Measurements from ENCODE around the gene WDPCP.
"Not testable (repeated sequence)": the region's sequence is repeated elsewhere in the genome, so short reads cannot be mapped to it uniquely, and the experiment has no call there.

The WDPCP gene

DNA sequence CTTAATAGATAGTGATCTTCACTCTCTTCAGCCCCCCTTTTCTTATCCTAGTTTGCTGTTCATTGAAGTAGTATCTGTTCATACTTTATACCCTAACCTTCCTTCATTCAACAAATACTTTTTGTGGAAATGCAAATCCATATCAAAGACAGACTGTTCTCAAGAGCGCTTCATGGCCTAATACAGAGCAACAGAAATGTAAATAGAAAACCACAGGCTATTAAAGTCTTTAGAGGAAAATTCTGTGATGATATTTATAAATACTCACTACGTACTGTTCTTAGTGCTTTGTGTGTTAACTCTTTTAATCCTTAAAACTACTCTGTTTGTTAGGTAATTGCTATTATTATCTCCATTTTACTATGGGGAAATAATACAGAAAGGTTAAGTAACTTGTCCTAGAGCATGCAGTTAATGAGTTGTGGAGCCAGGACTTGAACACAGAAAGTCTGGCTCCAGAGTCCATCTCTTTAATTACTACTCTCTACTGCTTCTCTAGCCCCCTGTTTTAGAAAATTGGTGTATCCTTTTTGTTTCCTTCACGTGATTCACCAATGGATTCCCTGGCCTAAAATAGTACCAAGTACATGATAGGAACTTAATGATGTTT lies 3.4 kb upstream of the WDPCP start:
- DNase-seq (ENCODE audit: low read depth in 2 of 2), result no peak

DNA sequence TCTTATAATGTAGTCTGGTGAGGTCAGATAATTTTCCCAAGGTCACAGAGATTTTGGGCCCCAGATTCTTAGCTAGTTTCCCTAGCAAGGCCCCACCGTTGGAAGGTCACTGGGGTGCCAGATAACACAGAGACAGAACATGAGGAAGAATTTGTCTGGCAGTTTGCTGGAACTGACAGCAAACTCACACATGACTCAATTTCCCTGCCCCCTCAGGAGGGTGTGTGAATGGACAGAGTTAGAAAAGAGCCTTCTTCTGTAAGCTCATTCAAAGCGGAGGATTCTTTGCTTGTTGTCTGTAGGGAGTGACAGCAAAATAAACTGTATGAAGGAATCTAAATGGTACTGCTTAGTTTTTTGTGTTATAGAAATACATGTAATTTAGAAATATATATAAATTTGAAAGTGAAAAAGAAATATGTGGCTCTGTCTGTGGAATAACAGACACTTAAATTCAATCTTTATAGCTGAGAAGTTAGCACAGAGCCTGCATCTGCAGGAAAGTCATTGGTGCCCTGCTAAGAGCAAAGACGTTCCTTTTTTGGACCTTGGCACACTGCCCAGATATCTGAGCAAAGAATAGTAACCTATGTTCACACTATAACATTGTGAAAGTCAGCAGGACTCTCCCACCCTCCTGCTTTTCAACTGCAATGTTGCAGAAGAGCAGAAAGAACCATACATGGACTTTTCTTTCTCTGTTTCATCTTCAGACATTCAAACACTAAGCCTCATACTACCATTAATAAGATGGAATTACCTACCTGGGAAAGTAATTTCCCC lies 2.5 kb upstream of the WDPCP start:
- no peak for DNase-seq (ENCODE audit: low read depth in 2 of 2)

DNA sequence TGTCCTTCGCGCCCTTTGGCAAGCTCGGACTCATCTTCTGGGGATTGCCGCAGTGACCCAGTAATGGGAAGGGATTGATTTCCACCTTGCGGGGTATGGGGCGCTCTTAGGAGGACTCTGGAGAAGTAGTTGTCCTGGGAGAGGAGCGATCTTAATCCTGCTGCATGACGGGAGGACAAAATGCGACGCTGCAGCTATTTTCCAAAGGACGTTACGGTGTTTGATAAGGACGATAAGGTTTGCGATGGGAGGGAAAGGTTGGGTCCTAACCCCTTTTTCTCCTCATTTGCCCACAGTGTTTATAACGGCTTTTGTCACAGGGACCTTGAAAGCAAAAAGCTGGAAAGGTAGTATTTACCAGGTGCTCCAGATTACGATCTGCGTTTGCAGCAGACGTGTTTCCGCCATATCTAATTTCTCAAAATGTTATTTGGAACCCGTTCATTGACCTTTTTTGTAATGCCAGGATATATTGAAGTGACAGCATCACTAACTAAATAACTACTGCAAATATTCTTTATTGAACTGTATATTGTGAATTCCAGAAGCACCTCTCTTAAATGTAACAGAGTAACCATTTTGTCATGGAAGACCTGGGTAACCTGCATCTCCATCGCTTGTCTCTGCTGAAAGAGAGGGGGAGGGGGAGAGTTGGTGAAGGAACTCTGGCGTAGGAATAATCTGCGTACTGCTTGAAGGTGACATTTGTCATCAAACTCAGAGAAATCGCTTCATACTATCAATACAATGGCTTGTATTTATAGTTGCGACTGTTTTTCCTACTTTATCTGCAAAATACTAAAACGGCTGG lies 1.1 kb upstream of the WDPCP start:
- no peak for DNase-seq (ENCODE audit: low read depth in 2 of 2)

DNA sequence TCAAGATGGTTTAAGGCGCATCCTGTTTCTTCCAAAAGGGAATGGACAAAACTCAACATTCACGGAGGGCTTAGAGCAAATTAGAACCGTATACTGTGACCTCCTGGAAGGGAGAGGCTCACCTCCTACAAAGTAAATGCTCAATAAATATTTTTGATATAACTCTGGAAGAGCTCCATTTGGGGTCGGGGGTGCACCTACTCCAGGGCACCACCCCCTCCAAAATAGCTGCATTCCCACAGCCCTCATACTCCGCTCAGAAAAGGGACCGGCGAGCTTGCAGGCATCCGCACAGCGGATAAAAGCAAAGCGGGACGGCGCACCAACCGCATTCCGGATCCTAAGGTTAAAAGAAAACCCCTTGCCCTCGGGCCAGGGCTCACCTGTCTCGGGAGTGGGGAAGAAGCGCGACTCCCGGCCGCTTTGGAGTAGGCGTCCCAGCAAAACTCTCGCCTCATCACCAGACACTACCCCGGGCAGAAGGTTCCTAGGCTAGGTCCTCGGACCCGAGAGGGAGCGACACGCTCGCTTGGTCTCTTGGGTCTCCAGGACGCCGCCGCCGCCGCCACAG lies 378 bp downstream of the WDPCP start:
- DNase-seq (ENCODE audit: low read depth in 2 of 2), result no peak

DNA sequence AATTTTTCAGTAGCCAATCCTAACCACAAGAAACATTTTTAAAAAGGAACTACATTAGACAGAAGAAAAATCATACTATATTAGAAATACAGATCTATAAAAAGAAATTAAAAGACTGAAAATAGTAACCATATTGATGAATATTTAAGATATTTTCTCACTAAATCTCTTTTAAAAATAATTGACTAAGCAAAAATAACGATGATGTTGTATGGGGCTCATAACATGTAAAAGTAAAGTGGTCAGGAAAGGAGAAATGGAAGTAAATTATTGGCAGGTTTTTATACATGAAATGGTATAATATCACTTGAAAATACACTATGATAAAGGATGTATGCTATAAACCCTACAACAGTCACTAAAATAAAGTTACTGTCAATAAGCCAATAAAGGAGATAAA lies 5.4 kb downstream of the WDPCP start:
- DNase-seq (ENCODE audit: low read depth in 2 of 2), result no peak

DNA sequence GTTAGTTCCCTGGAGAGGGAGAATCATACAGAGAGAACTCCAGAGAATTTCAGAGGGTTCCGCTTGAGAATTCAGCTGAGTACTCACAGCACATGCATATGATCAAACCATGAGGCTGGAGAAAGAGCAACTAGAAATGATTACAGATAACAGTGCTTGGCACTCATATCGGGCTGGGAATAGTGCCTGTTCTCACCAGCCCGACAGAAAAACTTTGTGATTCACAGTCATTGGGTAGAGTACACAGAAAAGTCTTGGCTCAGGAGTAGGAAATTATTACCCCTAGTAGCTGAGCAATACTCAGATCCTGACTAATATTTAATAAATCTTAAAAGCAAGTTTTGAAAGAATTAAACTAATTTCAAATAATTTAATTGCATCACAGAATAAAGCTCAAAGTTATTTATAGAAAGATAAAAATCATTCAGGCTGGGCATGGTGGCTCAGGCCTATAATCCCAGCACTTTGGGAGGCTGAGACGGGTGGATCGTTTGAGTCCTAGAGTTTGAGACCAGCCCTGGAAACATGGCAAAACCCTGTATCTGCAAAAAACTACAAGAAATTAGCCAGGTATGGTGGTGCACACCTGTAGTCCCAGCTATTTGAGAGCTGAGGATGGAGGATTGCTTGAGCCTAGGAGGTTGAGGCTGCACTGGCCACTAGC lies 6.8 kb downstream of the WDPCP start:
- DNase-seq (ENCODE audit: low read depth in 2 of 2), result no peak

DNA sequence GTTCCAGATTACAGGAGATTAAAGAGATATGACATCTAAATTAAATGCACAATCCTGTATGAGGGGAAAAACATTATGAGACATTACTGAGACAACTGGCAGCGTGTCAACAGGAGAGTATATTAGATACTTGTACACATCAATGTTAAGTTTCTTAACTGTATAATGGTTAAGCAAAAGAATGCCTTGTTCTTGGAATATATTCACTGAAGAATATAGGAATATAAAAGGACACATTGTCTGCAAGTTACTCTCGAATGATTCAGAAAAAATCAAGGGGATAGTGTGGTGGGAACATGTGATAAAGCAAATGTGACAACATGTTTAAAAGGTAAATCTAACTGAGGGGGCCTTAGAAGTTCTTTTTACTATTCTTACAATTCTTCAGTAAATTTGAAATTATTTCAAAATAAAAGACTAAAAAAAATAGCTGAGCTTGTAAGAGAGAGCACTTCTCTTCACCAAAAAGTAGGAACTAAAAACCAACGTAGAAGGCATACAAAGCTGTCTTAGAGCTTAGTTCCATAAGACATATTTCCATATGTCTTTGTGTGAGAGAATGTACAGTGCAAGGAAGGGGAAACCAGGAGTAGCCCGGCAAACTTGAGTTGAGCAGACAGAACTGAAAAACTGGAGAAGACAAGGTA lies 7.5 kb downstream of the WDPCP start:
- DNase-seq (ENCODE audit: low read depth in 2 of 2), result no peak

DNA sequence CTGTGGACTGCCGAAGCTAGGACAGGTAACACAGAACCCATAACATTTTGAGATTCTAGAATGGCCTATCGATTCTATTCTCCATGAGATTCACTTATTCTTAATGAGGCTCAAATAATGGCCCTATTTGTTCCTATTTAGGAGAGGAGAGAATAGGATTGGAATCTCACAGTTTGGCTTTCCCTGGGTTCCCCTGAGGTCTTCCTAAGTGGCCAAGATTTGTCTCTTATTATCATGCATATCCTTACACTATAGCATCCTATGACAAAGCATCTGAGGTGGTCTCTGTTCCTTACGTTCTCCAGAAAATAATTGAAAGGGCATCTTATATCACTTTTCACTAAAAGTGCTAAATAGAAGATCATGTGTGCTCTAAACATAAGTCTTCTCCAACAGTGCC lies 9.5 kb downstream of the WDPCP start:
- DNase-seq (ENCODE audit: low read depth in 2 of 2), result no peak

DNA sequence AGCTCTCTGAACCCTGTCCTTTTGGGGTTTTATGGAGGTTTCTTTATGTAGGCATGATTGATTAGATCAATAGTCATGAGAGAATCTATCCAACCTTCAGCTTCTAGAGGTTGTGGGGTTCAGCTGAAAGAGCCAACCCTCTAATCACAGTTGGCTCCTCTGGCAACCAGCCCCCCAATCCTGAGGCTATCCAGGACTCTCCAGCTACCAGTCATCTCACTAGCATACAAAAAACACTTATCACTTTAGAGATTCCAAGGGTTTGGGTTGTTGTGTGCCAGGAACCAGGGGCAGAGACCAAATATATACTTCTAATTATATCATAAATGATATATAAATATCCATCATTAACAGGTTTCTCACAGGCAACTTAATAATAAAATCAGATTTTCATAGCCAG lies 11.7 kb downstream of the WDPCP start:
- no peak for DNase-seq (ENCODE audit: low read depth in 2 of 2)

DNA sequence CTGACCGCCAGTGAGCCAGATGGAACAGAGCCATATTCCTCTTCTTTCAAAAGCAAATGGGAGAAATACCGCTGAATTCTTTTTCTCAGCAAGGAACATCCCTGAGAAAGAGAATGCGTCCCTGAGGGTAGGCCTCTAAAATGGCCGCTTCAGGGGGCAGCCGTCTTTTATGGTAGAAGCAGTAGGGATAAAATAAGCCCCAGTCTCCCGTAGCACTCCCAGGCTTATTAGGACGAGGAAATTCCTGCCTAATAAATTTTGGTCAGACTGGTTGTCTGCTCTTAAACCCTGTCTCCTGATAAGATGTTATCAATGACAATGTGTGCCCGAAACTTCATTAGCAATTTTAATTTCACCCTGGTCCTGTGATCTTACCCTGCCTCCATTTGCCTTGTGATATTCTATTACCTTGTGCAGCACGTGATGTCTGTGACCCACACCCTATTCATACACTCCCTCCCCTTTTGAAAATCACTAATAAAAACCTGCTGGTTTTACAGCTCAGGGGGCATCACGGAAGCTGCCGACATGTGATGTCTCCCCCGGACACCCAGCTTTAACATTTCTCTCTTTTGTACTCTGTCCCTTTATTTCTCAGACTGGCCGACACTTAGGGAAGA lies 14.4 kb downstream of the WDPCP start:
- not testable (repeated sequence) for DNase-seq (ENCODE audit: low read depth in 2 of 2)

DNA sequence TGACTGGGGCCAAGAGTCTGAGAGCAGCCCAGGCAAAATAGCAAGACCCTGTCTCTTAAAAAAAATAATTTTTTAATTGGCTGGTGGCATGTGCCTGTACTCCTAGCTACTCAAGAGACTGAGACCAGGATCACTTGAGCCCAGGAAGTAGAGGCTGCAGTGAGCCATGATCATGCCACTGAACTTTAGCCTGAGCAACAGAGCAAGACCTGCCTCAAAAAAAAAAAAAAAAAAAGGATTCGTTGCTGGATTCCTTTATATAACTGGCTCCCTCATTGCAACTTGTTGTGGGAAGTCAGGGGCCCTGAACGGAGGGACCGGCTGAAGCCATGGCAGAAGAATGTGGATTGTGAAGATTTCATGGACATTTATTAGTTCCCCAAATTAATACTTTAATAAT lies 15.3 kb downstream of the WDPCP start:
- not testable (repeated sequence) for DNase-seq (ENCODE audit: low read depth in 2 of 2)

DNA sequence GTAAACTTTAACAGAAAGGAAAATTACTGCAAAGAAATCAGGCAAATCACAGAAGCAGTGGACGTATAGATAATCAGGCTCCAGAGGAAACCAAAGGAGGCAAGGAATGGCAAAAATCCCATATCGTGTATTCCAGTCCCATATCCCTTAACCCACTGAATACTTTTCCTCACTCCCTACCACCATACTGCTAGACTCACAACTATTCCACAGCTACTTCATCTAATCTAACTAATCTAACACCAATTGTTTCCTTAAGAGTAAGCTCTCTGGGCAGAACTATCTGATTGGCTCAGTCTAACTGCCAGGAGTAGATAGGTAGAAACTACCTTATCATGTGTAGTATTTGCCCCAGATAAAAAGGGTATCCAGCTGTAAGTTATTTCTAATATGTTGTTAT lies 16.3 kb downstream of the WDPCP start:
- no peak for DNase-seq (ENCODE audit: low read depth in 2 of 2)

DNA sequence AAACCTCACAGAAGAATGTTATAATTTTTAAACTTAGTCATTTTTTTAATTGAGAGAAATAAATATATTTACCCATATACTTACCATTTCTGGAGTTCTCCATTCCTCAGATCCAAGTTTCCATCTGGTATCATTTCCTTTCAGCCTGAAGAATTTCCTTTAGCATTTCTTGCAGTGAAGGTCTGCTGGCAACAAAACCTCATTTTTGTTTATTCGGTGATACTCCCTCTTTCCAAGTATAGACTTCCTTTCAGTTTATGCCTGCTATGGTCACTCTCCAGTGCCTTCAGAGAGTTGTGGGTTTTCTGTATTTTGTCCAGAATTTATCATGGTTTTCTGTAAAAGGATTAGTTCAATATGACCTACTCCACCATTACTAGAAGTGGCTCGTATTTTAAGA lies 17.0 kb downstream of the WDPCP start:
- no peak for DNase-seq (ENCODE audit: low read depth in 2 of 2)

DNA sequence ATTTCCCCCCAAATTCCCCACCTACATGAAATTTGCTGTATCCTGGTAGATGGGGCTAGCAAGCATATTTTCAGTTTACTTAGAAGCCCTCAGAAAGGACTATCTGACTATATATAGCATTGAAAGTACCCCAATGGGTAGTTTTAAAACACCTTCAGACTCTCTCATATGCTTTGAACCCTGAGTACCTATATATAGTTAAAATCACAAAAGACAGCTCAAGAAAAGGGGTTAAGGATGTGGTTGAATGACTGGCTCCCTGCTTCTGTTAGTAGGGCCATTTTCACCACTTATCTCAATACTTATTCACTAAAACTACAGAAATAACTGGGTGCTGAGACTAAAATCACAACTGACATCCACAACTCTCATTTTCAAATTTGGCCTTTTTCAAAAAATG lies 18.5 kb downstream of the WDPCP start:
- DNase-seq (ENCODE audit: low read depth in 2 of 2), result no peak

DNA sequence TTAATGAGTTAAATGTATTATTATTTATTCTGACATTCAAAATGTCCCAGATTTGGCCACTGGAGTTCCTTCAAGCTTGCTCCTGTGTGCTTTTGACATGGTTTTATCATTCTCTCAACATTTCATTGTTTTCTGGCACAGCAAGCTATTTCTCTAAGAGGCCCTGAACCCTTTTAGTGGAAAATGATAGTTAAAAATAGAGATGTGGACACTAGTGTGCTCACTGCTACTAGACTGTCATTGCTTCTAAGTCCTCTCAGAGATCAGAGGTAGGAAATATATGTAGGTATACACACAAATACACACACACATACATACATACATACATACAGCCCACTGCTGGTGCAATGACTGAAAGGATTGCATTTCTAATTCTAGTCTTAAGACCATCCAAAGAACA lies 25.5 kb downstream of the WDPCP start:
- no peak for DNase-seq (ENCODE audit: low read depth in 2 of 2)

DNA sequence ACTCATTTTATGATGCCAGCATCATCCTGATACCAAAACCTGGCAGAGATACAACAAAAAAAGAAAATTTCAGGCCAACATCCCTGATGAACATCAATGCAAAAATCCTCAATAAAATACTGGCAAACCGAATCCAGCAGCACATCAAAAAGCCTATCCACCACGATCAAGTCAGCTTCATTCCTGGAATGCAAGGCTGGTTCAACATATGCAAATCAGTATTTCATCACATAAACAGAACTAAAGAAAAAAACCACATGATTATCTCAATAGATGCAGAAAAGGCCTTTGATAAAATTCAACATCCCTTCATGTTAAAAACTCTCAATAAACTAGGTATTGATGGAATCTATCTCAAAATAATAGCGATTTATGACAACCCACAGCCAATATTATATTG lies 29.4 kb downstream of the WDPCP start:
- DNase-seq (ENCODE audit: low read depth in 2 of 2), result not testable (repeated sequence)

DNA sequence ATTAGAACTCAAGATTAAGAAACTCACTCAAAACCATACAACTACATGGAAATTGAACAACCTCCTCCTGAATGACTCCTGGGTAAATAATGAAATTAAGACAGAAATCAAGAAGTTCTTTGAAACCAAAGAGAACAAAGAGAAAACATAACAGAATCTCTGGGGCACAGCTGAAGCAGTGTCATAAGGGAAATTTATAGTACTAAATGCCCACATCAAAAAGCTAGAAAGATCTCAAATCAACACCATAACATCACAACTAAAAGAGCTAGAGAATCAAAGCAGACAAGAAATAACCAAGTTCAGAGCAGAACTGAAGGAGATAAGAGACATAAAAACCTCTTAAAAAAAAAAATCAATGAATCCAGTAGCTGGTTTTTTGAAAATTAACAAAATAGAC lies 30.5 kb downstream of the WDPCP start:
- not testable (repeated sequence) for DNase-seq (ENCODE audit: low read depth in 2 of 2)

DNA sequence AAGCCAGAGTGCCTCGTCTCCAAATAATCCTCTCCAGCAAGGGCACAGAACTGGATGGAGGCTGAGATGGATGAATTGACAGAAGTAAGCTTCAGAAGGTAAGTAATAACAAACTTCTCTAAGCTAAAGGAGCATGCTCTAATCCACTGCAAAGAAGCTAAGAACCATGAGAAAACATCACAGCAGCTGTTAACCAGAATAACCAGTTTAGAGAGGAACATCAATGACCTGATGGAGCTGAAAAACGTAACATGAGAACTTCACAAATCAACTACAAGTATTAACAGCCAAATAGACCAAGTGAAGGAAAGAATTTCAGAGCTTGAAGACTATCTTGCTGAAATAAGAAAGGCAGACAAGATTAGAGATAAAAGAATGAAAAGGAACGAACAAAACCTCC lies 32.3 kb downstream of the WDPCP start:
- no peak for DNase-seq (ENCODE audit: low read depth in 2 of 2)

DNA sequence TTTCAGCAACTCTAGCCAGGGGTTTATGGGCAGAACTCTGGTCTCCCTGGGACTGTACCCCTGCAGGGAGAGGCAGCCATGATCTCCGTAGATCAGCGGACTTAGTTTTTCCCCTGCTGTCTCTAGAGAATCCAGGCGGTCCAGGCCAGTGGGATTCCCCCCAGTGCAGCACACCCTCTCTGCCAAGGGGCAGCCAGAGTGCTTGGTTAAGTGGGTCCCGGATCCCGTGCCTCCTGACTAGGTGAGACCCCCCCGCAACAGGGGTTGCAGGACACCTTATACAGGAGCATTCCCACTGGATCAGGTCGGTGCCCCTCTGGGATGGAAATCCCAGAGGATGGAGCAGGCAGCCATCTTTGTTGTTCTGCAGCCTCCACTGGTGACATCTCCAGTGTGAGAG lies 33.0 kb downstream of the WDPCP start:
- no peak for DNase-seq (ENCODE audit: low read depth in 2 of 2)

DNA sequence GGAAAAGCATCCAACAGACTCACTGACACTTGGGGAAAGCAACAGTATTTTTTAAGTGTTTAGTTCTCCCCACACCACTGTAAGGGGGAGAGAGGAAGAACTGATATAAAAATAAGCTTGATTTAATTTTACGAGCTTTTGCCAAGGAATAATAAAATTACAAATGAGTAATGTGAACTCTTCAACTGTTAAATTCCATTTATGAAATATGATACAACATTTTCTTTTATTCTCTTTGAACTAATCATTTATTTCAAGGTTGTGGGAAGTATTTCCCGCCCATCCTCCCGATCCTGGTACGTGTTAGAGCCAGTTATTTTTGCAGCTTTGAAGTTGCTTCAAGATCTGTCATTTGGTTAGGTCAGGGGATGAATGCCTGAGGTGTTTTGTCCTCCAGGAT lies 35.2 kb downstream of the WDPCP start:
- no peak for DNase-seq (ENCODE audit: low read depth in 2 of 2)

DNA sequence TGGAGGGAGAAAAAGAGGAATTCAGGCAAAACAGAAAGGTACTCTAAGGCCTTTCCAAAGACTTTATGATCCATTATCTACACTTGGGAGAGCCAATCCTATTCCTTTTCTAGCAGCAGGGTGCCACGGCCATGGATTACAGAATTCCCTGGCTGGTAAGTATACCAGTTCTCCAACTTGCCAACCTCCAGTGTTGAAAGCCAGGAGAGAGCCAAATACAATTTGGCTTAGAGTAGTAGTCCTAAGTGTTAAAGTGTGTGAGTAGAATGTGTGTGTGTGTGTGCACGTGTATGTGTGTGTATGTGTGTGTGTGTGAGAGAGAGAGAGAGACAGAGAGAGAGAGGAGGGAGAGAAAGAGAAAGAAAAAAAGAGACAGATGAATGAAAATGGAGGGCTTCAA lies 43.3 kb downstream of the WDPCP start:
- no peak for DNase-seq (ENCODE audit: low read depth in 2 of 2)

All from stimulated activated CD4-positive, alpha-beta T cell treated with anti-CD3 and anti-CD28 coated beads, Interleukin-1b, Interleukin-23, amount 100 ng/mL, for 1 hour (primary cell).